ENCODE measurements around the gene HPSE2.

DNA sequence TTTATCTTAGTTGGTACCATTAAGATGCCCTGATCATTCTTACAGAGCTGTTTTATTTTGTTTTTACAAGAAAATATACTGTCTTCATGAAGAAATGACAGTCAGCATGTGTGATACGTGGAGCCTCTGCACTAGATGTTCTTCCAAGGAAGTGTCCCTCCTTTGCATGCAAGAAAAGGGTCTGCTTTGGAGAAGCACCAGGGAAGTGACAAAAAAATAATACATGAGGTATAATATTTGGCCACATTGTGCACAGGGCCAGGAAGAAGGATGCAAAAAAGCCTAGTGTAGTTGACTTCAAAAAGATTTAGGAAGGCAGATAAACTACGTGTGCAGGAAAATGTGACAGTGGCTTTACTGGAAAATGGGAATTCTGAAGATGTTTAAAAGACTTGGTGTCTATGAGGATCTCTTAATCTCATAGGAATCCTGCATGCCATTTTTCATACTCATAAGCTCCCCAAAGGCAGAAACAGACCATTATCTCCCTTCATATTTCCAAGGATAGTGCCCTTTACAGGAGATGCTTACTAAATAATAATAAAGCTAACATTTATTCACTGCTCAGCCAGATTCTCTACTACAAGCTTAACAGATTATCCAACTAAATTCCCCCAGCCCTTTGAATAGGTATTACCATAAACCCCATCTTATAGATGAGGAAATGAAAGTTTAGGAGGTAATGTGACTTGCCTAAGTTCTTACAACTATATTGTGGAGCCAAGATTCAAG, 284.2 kb downstream of the HPSE2 start:
- TF ChIP-seq POLR2AphosphoS5 (IDR thresholded peaks at IDR 0.05; ENCODE audit: low read depth) = no peak
- TF ChIP-seq, protein P1, sequence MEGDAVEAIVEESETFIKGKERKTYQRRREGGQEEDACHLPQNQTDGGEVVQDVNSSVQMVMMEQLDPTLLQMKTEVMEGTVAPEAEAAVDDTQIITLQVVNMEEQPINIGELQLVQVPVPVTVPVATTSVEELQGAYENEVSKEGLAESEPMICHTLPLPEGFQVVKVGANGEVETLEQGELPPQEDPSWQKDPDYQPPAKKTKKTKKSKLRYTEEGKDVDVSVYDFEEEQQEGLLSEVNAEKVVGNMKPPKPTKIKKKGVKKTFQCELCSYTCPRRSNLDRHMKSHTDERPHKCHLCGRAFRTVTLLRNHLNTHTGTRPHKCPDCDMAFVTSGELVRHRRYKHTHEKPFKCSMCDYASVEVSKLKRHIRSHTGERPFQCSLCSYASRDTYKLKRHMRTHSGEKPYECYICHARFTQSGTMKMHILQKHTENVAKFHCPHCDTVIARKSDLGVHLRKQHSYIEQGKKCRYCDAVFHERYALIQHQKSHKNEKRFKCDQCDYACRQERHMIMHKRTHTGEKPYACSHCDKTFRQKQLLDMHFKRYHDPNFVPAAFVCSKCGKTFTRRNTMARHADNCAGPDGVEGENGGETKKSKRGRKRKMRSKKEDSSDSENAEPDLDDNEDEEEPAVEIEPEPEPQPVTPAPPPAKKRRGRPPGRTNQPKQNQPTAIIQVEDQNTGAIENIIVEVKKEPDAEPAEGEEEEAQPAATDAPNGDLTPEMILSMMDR (conservative IDR thresholded peaks at IDR 0.05; ENCODE audit: low read depth in 2 of 2) = no peak
- TF ChIP-seq, protein P2, sequence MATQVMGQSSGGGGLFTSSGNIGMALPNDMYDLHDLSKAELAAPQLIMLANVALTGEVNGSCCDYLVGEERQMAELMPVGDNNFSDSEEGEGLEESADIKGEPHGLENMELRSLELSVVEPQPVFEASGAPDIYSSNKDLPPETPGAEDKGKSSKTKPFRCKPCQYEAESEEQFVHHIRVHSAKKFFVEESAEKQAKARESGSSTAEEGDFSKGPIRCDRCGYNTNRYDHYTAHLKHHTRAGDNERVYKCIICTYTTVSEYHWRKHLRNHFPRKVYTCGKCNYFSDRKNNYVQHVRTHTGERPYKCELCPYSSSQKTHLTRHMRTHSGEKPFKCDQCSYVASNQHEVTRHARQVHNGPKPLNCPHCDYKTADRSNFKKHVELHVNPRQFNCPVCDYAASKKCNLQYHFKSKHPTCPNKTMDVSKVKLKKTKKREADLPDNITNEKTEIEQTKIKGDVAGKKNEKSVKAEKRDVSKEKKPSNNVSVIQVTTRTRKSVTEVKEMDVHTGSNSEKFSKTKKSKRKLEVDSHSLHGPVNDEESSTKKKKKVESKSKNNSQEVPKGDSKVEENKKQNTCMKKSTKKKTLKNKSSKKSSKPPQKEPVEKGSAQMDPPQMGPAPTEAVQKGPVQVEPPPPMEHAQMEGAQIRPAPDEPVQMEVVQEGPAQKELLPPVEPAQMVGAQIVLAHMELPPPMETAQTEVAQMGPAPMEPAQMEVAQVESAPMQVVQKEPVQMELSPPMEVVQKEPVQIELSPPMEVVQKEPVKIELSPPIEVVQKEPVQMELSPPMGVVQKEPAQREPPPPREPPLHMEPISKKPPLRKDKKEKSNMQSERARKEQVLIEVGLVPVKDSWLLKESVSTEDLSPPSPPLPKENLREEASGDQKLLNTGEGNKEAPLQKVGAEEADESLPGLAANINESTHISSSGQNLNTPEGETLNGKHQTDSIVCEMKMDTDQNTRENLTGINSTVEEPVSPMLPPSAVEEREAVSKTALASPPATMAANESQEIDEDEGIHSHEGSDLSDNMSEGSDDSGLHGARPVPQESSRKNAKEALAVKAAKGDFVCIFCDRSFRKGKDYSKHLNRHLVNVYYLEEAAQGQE (IDR thresholded peaks at IDR 0.05; ENCODE audit: unreplicated experiment) = no peak
- TF ChIP-seq NANOG (IDR thresholded peaks at IDR 0.05; ENCODE audit: borderline replicate concordance) = no peak
- TF ChIP-seq ETS1 (IDR thresholded peaks at IDR 0.05) = no peak
- no peak for TF ChIP-seq EZH2phosphoT487 (IDR thresholded peaks at IDR 0.05; ENCODE audit: unreplicated experiment)
- no peak for TF ChIP-seq CREB1 (CRISPR knock-in tag; IDR thresholded peaks at IDR 0.05; ENCODE audit: low read depth)
- TF ChIP-seq ZNF114 (CRISPR knock-in tag; IDR thresholded peaks at IDR 0.05) = no peak
- TF ChIP-seq ZNF331 (CRISPR knock-in tag; IDR thresholded peaks at IDR 0.05; ENCODE audit: low read depth) = no peak
- TF ChIP-seq EZH2 (IDR thresholded peaks at IDR 0.05; ENCODE audit: low read depth, unreplicated experiment) = no peak
- no peak for TF ChIP-seq ZNF462 (CRISPR knock-in tag; IDR thresholded peaks at IDR 0.05)
- TF ChIP-seq JUNB (IDR thresholded peaks at IDR 0.05; ENCODE audit: unreplicated experiment) = no peak
- no peak for TF ChIP-seq STAT1 (IDR thresholded peaks at IDR 0.05; ENCODE audit: unreplicated experiment)

Data from GM23338 (cell line).